ENCODE measurements around the gene CACNA1A.
A peak's percentile ranks its signal among the peaks of the same experiment; 100 is the strongest.

GRCh38 chr19:13366529-13367143, 139.6 kb downstream of the CACNA1A start:
- TF ChIP-seq CTCF (optimal IDR thresholded peaks at IDR 0.05 in 1 of 3, IDR thresholded peaks at IDR 0.05 in 1 of 3, conservative IDR thresholded peaks at IDR 0.05 in 1 of 3; ENCODE audit: extremely low read depth in 1 of 3, insufficient read depth in 2 of 3, low read length in 3 of 3) (peak; percentile 58 to 62 (median 60)), EZH2 (IDR thresholded peaks at IDR 0.05; ENCODE audit: low read length) (no peak)

Measured in keratinocyte (primary cell).